HCT116 (cell line): Measurements from ENCODE around the gene GPX5. TPM values are rescaled to one million over a fixed set of nuclear protein-coding genes. Genes with fewer than 3 reads are reported as not detected.
A peak's percentile ranks its signal among the peaks of the same experiment; 100 is the strongest.

Source experiments
- ATAC-seq: fragments of 200-7000 bp; cut with Tn5 transposase; 2 replicates; pipeline ENCODE4 v1.9.1; 2020; ENCODE audit warnings: mild to moderate bottlenecking, moderate library complexity
- BruUV-seq: library from RNA; stranded (reverse); fragments of 400-500 nt; replicated peaks from 2 replicates; lab custom pipeline; 2021; lab: Mats Ljungman, UMichigan
- CTCF ChIA-PET: fragments of 300-600 bp; sonication (Branson Sonifier 250); formaldehyde crosslinking; loops from one replicate; lab custom pipeline; 2021; ENCODE audit warnings: antibody characterized with exemption; lab: Charles Lee
- POLR2A ChIA-PET: fragments of 300-600, 350-600 bp; sonication (Branson Sonifier 250); formaldehyde crosslinking; loops from one replicate; lab custom pipeline; 2021; ENCODE audit warnings: antibody characterized with exemption; lab: Charles Lee
- RAD21 ChIA-PET, 2 experiments: fragments of 300-600 bp; sonication (Branson Sonifier 250); formaldehyde crosslinking; loops; one replicate each; lab custom pipeline; 2023; ENCODE audit warnings: low total read pairs in 2 of 2; ENCODE audit not compliant: uncharacterized antibody in 2 of 2, unreplicated experiment in 2 of 2, low non-redundant PET in 1 of 2; lab: Charles Lee
- DNase-seq: peaks from one replicate; pipeline ENCODE4 v3.0.0-alpha.2; 2010; ENCODE audit warnings: low read depth, low spot score
- H2AFZ ChIP-seq: fragments of 200-600 bp; shearing (Covaris generic), sonication (generic); 2 replicates; pipeline ENCODE4 v1.6.1; 2017; ENCODE audit warnings: low read depth, mixed run types, mixed read lengths, antibody characterized with exemption, low read length; ENCODE audit not compliant: poor library complexity, severe bottlenecking
- H3K27ac ChIP-seq: 2 replicates; pipeline ENCODE4 v1.5.1; 2012; ENCODE audit warnings: low read depth, low read length
- H3K27me3 ChIP-seq: fragments of 200-600 bp; sonication (generic); 2 replicates; pipeline ENCODE4 v1.6.1; 2016; ENCODE audit warnings: mixed run types, low read length, mixed read lengths; ENCODE audit not compliant: insufficient read depth
- H3K36me3 ChIP-seq, 2 experiments: fragments of 200-500 bp in 1 of 2; fragments of 200-600 bp in 1 of 2; sonication (Bioruptor generic) in 1 of 2; sonication (generic) in 1 of 2; 2 replicates each; pipeline versions ENCODE4 v1.5.1 to v1.6.1; 2014 to 2016; ENCODE audit warnings: low read length in 2 of 2, inconsistent platforms in 1 of 2, mixed read lengths in 1 of 2, mixed run types in 1 of 2; ENCODE audit not compliant: insufficient read depth in 2 of 2, control insufficient read depth in 1 of 2
- H3K4me1 ChIP-seq, 2 experiments: fragments of 200-600 bp in 1 of 2; sonication (generic) in 1 of 2; 2 replicates each; pipeline versions ENCODE4 v1.5.1 to v1.6.1; 2012 to 2017; ENCODE audit warnings: low read length in 2 of 2, inconsistent platforms in 1 of 2, mild to moderate bottlenecking in 1 of 2, mixed read lengths in 1 of 2, mixed run types in 1 of 2, moderate library complexity in 1 of 2; ENCODE audit not compliant: insufficient read depth in 2 of 2, control insufficient read depth in 1 of 2
- H3K4me2 ChIP-seq: fragments of 200-600 bp; sonication (generic); 2 replicates; pipeline ENCODE4 v1.6.1; 2017; ENCODE audit warnings: mixed run types, low read length, mixed read lengths
- H3K4me3 ChIP-seq, 2 experiments: fragments of 200-600 bp in 1 of 2; sonication (generic) in 1 of 2; replicated peaks in 1 of 2; 2 replicates each; pipeline ENCODE4 v1.5.1; 2011 to 2016; ENCODE audit warnings: low read length in 2 of 2, control low read depth in 1 of 2, low read depth in 1 of 2, mild to moderate bottlenecking in 1 of 2, mixed read lengths in 1 of 2, mixed run types in 1 of 2
- H3K79me2 ChIP-seq: fragments of 200-600 bp; sonication (generic); 2 replicates; pipeline ENCODE4 v1.6.1; 2017; ENCODE audit warnings: mild to moderate bottlenecking, mixed run types, low read length, moderate library complexity, mixed read lengths; ENCODE audit not compliant: insufficient read depth
- H3K9ac ChIP-seq: fragments of 200-600 bp; sonication (generic); 2 replicates; pipeline ENCODE4 v1.6.1; 2016; ENCODE audit warnings: low read length, mixed read lengths
- H3K9me2 ChIP-seq: fragments of 200-600 bp; sonication (generic), shearing (Covaris generic); 2 replicates; pipeline ENCODE4 v1.6.1; 2017; ENCODE audit warnings: mixed run types, mild to moderate bottlenecking, moderate library complexity; ENCODE audit not compliant: insufficient read depth
- H3K9me3 ChIP-seq, 2 experiments: fragments of 200-500 bp in 1 of 2; fragments of 200-600 bp in 1 of 2; sonication (Bioruptor generic) in 1 of 2; sonication (generic) in 1 of 2; 2 replicates each; pipeline ENCODE4 v1.6.1; 2014 to 2017; ENCODE audit warnings: low read length in 2 of 2, mixed read lengths in 2 of 2, inconsistent platforms in 1 of 2, low read depth in 1 of 2, mild to moderate bottlenecking in 1 of 2, mixed run types in 1 of 2, moderate library complexity in 1 of 2; ENCODE audit not compliant: control insufficient read depth in 1 of 2, insufficient read depth in 1 of 2
- H4K20me1 ChIP-seq: fragments of 200-600 bp; sonication (generic), shearing (Covaris generic); 2 replicates; pipeline ENCODE4 v1.6.1; 2017; ENCODE audit warnings: mixed run types, mild to moderate bottlenecking, moderate library complexity; ENCODE audit not compliant: insufficient read depth
- CBX3 ChIP-seq: IDR thresholded peaks from 2 replicates; pipeline ENCODE4 v1.6.1; 2012; ENCODE audit warnings: low read depth
- CEBPB ChIP-seq: IDR thresholded peaks from 2 replicates; pipeline ENCODE4 v1.6.1; 2012; ENCODE audit warnings: low read depth
- EGR1 ChIP-seq: IDR thresholded peaks from 2 replicates; pipeline ENCODE4 v1.6.1; 2012; ENCODE audit warnings: low read depth
- ELF1 ChIP-seq: IDR thresholded peaks from 2 replicates; pipeline ENCODE4 v1.6.1; 2012; ENCODE audit warnings: low read depth, borderline replicate concordance
- EZH2 ChIP-seq: fragments of 200-600 bp; sonication (generic); IDR thresholded peaks from 2 replicates; pipeline ENCODE4 v1.6.1; 2017; ENCODE audit warnings: antibody characterized with exemption, mixed run types
- JUND ChIP-seq: IDR thresholded peaks from 2 replicates; pipeline ENCODE4 v1.6.1; 2012
- POLR2A ChIP-seq: IDR thresholded peaks from 2 replicates; pipeline ENCODE4 v1.7.0; 2011; ENCODE audit warnings: borderline replicate concordance; ENCODE audit not compliant: insufficient read depth, insufficient read length; ENCODE audit errors: extremely low read depth
- POLR2AphosphoS5 ChIP-seq: IDR thresholded peaks from 2 replicates; pipeline ENCODE4 v1.6.1; 2011; ENCODE audit warnings: mild to moderate bottlenecking, low read depth, low read length, moderate library complexity
- SP1 ChIP-seq: IDR thresholded peaks from 2 replicates; pipeline ENCODE4 v1.6.1; 2012; ENCODE audit warnings: low read depth
- YY1 ChIP-seq: IDR thresholded peaks from 2 replicates; pipeline ENCODE4 v1.6.1; 2011; ENCODE audit warnings: low read length, low read depth, moderate library complexity, mild to moderate bottlenecking; ENCODE audit not compliant: insufficient replicate concordance; ENCODE audit errors: extremely low read depth
- ZFX ChIP-seq: fragments of 450-650 bp; IDR thresholded peaks from 2 replicates; pipeline ENCODE4 v1.6.1; 2017
- ZNF274 ChIP-seq: fragments of 200-500 bp; sonication (Bioruptor generic); IDR thresholded peaks from 2 replicates; pipeline ENCODE4 v1.6.1; 2014; ENCODE audit warnings: mild to moderate bottlenecking, low read depth, low read length, inconsistent platforms
- intact Hi-C: fragments of 100-400 bp; cut with micrococcal nuclease; formaldehyde crosslinking; loops from 2 replicates; pipeline ENCODE4 v1.10.0; 2022
- total RNA-seq: library from RNA; stranded (reverse); gene quantifications from one replicate; pipeline ENCODE4 v1.2.1, GENCODE V29; 2021; ENCODE audit not compliant: unreplicated experiment
- TF ChIP-seq, protein P1 (sequence below): IDR thresholded peaks from 2 replicates; pipeline ENCODE4 v1.6.1; 2012
- TF ChIP-seq, protein P2 (sequence below): IDR thresholded peaks from 2 replicates; pipeline ENCODE4 v1.6.1; 2012

The GPX5 gene
- total RNA-seq, 1 experiment from 2014 or later = not detected

DNA sequence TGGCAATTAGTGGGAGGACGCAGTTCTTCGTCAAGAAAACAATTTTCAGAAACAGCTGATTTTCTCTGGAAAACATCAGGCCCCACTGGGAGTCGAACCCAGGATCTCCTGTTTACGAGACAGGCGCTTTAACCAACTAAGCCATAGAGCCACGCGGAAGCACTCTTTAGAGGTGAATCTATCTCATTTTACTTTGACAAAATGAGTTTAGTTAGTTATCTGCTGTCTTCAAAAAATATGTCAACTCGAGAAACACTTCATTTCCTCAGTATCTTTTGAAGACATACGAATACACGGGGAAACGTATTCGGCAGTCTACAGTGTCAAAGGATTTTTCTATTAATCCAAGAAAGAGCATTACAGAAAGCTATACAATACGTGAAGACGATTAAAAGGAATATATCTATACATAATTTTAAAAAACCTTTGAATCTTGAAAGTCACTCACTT lies 36.7 kb upstream of the GPX5 start:
- Histone ChIP-seq H3K9ac (no peak overlapping the region), H2AFZ (peak overlapping the region; percentile 99), H3K4me3 (peak overlapping the region; percentile 24 to 34; a peak in 3 of 4 replicates), H3K27ac (no peak overlapping the region), H3K27me3 (no peaks in the 10 kb centered on the region), H3K36me3 (no peaks in the 10 kb centered on the region), H3K4me1 (peaks cover 6 to 13% of the 10 kb centered on the region in 2 experiments; a peak in 3 of 4 replicates), H3K79me2 (no peaks in the 10 kb centered on the region), H3K9me2 (no peaks in the 10 kb centered on the region), H4K20me1 (no peaks in the 10 kb centered on the region), H3K4me2 (peak overlapping the region; percentile 57), H3K9me3 (no peaks in the 10 kb centered on the region)
- TSS peak; percentile 65 for BruUV-seq
- ChIA-PET RAD21 (no interaction called here), POLR2A (interaction anchor here (0.6 to 0.7 kb wide), 2 partner anchors 20 to 1257 kb away, joined by 3 read pairs; no protein-coding TSS in a partner anchor), CTCF (interaction anchor here (0.8 to 1.4 kb wide), 2 partner anchors 49 to 133 kb away, joined by 3 to 4 read pairs; no protein-coding TSS in a partner anchor)
- intact Hi-C loops = no loop called here
- DNase-seq (peak; percentile 72), ATAC-seq (peak; percentile 85)
- TF ChIP-seq ELF1 (peak; percentile 37; the same call in 1 of the 2 replicates), ZFX (no peak), POLR2A (no peak), SP1 (no peak), EZH2 (no peak), CBX3 (peak; percentile 87), POLR2AphosphoS5 (no peak), EGR1 (no peak), JUND (0 out of 2 replicates have a peak, but pooled peaks have one; percentile 25), ZNF274 (no peak), YY1 (peak; percentile 55), CEBPB (peak; percentile 24; the same call in 1 of the 2 replicates)
- TF ChIP-seq, protein P1, sequence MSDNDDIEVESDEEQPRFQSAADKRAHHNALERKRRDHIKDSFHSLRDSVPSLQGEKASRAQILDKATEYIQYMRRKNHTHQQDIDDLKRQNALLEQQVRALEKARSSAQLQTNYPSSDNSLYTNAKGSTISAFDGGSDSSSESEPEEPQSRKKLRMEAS = no peak; the same call in none of the 2 replicates
- TF ChIP-seq, protein P2, sequence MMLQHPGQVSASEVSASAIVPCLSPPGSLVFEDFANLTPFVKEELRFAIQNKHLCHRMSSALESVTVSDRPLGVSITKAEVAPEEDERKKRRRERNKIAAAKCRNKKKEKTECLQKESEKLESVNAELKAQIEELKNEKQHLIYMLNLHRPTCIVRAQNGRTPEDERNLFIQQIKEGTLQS = peak; percentile 93
